Stimulated activated CD4-positive, alpha-beta T cell treated with anti-CD3 and anti-CD28 coated beads, TNF-alpha, amount 100 ng/mL, for 1 hour (primary cell): ENCODE results near the gene OR5A2.
"Not testable (repeated sequence)": the region's sequence is repeated elsewhere in the genome, so short reads cannot be mapped to it uniquely, and the experiment has no call there.

Source experiments
- DNase-seq, 3 donors: peaks; one replicate each; pipeline ENCODE4 v3.0.0-alpha.2; 2020; ENCODE audit warnings: low read depth in 3 of 3, low spot score in 1 of 3

Gene OR5A2, protein sequence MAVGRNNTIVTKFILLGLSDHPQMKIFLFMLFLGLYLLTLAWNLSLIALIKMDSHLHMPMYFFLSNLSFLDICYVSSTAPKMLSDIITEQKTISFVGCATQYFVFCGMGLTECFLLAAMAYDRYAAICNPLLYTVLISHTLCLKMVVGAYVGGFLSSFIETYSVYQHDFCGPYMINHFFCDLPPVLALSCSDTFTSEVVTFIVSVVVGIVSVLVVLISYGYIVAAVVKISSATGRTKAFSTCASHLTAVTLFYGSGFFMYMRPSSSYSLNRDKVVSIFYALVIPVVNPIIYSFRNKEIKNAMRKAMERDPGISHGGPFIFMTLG

DNA sequence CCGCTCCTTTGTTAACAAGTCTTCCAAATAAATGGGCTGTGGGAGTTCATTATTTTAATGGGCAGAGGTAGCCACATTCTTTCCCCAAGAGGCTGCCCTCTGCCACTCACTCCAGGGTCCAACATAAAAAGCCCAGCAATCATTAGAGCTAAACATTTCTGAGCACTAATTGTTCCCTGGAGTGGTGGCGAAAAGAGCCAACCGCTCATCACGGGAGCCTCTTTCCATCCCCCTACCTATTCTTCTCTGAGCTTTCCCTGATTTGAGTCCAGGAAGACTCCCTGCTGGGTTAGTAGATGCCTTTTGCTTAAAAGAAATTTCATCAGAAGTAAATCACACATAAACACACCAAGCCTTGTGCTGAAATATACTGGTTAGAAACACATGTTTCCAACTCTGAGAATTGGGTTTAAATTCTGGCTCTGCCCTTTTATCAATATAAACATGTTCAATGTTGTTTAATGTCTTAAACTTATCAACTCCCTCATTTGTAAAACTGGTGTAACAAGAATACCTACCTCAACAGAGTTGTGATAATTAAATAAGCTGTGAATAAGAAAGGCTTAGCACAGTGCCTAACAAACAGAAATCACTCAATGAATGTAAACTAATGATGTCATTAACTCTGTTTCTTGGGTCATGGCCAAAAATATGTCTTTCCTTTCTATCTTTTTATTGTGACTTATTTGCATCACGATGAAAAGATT is at the start of gene OR5A2:
Gene OR5A2, minus strand, starts transcription at position 53 of the 707 bp plus-strand sequence. CDS start 3,460 bp downstream, outside the sequence.
- no peak for DNase-seq

DNA sequence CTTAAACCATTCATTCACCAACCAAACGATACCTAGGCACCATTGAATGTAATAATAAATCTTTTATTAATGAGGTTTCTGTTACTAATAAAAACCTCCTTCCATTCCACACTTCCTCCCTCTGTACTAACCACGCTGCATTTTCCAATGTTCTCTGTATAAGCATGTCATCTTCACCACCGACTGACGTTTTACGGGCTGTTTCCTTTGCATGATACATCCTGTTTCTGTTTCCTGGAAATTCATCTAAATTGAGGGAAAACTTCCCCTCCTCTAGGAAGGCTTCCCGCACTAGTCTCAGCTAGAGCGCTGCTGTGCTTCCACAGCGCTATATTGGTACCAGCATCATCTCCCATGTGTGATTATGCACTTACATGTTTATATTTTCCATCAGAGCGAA is 49.0 kb upstream of the OR5A2 start:
- DNase-seq, result no peak

DNA sequence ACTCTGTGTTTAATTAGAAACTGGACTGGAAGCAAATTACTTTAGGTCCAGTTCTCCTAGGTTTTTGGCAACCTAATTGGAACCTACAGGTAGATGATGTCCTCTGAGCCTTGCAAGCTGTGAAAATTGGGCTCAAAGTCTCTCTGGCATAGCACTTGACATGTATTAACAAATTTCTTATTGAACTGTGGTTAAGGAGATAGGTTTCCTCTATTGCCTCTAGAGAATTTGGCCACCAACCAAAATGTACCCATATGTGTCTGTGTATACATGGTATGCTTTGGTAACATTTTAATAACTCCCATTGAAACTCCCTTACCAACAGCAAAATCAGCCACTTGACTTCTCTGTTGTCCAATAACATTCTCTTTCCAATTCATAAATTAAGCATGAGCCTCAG is 46.8 kb upstream of the OR5A2 start, which contains the start of gene OR4D10:
Gene OR4D10, plus strand, starts transcription at position 301 of the 400 bp plus-strand sequence. CDS start 4,115 bp downstream, outside the sequence.
- no peak for DNase-seq

DNA sequence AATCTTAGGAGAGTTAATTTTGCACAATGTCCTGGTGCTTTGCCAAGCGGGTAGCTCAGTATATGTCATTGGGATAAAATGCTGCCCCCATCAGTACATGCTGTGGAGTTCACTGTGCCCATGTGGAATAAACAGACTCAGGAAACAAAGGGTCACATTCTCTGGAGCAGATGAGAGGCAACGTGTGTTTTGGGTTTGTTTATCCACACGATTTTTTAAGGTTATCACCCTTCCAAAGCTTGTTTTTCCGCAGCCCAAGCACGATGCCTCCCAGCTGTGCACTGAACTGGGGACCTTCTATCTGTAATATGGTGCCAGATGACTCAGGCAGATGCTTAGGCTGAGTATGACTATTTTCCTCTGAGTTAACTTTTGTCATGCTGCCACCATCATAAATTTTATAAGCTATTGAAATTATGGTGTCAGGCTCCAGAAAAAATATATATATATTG is 37.0 kb upstream of the OR5A2 start:
- DNase-seq, result no peak

DNA sequence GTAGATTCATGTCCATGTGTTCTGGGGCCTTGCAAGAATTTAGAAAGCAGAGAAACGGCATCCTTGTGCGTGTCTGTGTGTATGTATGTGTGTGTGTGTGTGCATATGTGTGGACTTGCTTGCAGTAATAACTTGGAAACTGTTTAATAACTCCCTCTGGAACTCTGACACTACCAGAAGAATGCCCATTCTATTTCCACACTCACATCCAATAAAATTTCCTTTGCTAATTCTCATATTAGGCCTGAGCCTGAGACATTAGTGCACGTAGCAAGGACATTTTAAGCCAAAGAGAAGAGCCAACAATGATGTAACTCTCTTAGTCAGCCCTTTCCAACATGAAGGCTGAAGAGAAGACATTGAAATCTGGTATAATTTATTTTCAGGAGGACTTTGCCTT is 33.7 kb upstream of the OR5A2 start:
- DNase-seq, result no peak

DNA sequence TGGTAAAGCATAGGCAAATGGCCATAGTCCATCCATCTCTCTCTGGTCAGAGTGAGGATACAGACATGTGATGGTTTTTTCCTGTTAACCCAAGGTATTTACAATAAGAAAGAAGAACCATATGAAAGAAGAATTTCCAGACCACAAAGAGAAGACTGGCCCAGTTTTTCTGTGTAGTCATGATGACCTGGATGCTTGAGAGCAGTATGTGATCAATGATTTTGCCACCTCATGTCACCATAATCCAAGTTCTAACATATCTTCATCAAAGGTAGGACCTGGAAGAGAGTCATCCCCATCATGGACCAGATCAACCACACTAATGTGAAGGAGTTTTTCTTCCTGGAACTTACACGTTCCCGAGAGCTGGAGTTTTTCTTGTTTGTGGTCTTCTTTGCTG is 30.4 kb upstream of the OR5A2 start, which contains the start of gene OR4D6:
Gene OR4D6, plus strand, starts transcription at position 301 of the 400 bp plus-strand sequence. Its CDS starts 0 bp downstream, at position 301.
- DNase-seq, result no peak

DNA sequence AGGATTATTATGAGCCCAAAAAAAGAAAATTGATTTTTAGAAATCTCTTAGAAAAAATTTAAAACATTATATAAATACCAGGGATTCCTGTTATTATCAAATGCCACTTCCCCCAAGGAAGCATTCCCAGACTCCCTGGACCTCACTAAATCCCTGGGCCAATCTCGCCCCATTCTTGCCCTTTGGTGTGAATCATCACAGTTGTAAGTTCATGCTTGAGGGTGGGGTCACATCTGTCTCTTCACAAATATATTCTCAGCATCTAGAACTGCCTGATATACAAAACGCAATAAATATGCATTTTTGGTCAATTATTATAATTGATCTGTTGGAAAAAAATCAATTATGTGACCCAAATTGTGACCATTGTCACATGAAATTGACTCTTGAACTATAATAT is 22.3 kb upstream of the OR5A2 start:
- no peak for DNase-seq

DNA sequence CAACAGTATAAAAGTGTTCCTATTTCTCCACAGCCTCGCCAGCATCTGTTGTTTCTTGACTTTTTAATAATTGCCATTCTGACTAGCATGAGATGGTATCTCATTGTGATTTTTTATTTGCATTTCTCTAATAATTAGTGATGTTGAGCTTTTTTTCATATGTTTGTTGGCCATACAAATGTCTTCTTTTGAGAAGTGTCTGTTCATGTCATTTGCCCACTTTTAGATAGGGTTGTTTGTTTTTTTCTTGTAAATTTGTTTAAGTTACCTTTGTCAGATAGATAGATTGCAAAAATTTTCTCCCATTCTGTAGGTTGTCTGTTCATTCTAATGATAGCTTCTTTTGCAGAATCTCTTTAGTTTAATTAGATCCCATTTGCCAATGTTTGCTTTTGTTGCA is 19.4 kb upstream of the OR5A2 start:
- DNase-seq, result not testable (repeated sequence)

DNA sequence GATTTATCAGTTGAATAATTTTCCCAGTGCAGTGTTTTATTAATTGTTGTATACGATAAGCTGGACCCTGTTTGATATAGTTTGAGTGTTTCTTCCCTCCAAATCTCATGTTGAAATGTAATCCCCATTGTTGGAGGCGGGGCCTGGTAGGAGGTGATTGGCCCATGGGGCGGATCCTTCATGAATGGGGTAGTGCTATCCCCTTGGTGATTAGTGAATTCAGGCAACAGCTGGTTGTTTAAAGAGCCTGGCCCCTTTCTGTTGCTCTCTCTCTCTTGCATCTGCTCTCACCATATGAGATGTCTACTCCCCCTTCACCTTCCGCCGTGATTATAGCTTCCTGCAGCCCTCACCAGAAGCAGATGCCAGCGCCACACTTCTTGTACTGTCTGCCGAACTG is 11.6 kb upstream of the OR5A2 start:
- DNase-seq, result no peak

DNA sequence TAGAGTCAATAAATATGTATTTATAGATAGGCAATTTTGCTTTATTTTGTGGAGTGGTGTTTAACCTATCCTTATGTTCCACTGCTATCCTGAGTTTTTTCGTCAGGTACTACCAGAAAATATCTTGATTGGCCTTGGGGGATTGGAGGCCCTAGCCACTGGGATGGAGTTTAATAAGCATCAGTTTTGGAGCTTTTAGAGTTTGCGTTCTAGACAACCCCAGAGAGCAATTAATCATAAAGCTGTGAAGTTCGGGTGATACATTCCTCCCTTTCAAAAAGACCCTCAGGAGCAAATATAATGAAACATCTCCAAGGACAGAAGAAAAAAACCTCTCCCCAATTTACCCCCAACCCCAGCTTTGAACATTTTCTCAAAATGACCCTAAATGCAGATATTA is 10.0 kb upstream of the OR5A2 start, which contains the start of gene OR5A1:
Gene OR5A1, plus strand, starts transcription at position 301 of the 400 bp plus-strand sequence. CDS start 6,700 bp downstream, outside the sequence.
- no peak for DNase-seq

DNA sequence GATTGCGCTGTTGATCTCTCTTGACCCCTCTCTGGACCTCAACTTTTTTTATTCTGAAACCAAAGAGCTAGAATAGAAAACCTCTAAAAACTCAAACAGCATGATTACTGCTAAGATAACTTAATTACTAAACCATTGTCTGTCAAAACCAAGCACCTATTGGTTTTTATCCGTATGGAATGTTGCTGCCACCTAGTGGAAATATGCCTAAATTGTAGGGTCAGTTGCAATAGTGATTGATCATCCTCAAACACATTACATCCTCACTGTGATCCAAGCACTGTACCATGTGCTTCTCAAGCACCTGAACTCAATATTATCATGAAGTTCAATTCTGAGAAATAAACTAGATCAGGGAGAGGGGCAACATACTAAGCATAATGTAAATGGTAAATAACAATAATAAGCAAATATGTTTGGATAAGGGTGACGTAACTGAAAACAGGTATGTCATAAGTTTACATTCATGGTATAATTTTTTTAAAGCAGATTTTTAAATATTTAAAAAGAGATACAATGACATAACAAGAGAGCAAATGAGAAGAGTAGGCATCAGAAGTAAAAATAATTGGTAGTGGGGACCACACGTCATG is 3.8 kb upstream of the OR5A2 start:
- DNase-seq, result peak in 1 of 3 donors; percentile 1

DNA sequence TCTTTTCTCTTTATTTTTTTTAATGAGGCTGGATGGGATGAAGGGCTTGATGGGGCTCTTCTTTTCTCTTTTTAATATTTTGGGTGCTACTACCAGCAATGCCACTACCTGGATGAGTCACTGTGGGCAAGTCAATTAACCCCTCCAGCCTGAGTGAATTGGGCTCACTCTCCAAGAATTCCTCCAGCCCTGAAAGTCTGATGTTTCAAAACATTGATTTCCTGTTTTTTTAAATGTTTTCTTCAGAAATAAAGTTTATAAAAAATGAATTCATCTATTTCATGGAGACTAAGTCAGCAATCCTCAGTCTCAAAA is 812 bp upstream of the OR5A2 start:
- DNase-seq, result no peak

DNA sequence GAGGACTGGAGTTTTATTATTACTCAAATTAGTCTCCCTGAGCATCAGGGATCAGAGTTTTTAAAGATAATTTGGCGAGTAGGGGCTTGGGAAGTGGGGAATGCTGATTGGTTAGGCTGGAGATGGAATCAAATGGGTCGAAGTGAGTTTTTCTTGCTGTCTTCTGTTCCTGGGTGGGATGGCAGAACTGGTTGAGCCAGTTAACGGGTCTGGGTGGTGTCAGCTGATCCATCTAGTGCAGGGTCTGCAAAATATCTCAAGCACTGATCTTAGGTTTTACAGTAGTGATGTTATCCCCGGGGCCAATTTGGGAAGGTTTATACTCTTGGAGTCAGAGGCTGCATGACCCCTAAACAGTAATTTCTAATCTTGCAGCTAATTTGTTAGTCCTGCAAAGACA is 1.1 kb downstream of the OR5A2 start:
- DNase-seq, result no peak

DNA sequence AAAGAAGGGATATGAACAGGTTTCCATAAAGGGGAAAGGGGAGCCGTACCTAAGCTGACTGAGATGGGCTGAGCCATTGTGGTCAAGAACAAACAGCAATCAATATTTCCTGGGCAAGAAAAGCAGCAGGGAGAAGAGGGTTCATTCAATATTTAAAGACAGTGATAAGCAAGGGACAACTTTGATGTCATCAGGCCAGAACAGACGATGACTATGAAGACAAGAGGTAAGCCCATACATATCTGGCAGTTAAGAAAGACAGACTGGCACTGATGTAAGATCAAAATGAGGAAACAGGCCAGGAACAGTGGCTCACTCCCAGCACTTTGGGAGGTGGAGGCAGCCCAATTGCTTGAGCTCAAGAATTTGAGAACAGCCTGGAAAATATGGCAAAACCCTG is 2.4 kb downstream of the OR5A2 start:
- DNase-seq, result no peak

DNA sequence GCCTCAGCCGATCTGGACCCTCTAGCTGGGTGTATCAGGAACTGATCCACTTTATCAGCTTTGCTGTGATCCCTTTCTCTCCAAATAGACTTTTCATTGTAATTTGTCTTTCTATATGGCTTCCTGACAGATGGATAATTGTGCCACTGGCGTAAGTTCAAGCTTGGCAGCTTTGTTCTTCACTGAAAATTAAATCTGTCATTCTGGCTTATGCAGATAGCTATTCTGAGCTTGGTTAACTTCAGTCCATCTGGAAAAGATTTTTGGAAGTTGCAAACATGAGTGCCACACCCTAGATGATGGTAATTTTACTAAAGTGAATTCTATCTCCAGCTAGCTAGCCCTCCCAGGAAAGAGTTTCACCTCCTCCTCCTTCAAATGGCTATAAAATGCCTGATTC is 8.1 kb downstream of the OR5A2 start:
- DNase-seq, result no peak

DNA sequence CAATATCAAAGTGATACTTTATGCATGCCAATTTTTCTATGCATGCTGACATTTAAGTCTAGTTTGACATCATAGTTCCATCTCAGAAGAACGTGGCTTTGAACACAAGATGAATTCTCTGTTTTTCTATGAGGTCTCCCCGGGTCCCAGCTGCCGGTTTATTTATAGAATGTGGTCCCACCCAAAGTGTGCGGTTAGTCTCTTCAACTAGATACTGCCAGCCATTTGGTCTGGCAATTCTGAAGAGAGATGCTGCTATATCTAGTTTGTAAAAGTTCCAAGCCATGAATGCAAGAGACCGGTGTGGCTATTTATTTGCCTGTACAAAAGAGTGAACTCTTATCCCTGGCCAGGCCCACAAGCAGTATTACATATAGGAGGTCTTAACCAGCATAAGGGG is 9.2 kb downstream of the OR5A2 start:
- DNase-seq, result no peak

DNA sequence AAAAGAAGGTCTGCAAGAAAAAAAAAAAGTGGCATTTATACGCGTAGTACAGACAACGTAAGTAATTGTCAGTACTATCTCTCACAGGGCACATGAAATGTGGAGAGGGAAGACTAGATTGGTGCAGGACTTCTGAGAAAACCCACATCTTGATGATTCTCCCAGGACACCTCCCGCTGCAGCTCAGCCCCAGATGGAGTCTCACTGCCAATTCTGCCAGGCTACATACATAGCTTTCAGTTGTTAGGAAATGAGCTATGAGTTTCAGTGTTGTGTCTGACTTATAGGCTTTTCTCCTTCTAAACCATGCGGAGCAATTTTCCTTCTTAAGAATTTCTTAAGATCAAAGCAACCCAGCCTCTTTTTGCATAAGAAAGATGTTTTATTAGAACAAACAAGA is 9.6 kb downstream of the OR5A2 start:
- no peak for DNase-seq

DNA sequence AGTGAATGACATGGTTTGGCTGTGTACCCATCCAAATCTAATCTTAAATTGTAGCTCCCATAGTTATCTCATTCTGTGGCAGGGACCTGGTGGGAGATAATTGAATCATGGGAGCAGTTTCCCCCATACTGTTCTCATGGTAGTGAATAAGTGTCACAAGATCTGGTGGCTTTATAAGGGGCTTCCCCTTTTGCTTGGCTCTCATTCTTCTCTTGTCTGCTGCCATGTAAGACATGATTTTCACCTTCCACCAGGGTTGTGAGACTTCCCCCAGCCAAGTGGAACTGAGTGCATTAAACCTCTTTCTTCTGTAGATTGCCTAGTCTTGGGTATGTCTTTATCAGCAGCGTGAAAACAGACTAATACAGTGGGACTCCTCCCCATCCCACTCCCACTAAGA is 11.1 kb downstream of the OR5A2 start:
- DNase-seq, result no peak

DNA sequence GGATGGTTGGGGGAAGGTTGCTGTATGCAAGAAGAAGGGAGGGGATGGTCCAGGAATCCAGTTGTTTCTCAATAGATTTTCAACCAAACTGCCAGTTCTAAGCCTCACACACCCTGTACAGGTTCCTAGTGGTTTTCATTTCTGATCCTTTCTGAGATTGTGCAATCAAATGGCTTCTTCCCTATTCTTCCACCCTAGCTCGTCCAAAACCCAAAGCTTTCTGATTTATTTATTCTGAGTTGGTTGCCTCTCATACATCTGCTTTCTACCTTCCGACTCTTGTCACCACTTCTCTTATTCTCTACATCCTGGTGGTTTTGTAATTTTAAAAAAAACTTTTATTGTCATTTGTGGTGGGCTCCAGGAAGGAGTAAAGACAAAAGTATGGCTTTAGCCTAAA is 12.6 kb downstream of the OR5A2 start:
- DNase-seq, result no peak

DNA sequence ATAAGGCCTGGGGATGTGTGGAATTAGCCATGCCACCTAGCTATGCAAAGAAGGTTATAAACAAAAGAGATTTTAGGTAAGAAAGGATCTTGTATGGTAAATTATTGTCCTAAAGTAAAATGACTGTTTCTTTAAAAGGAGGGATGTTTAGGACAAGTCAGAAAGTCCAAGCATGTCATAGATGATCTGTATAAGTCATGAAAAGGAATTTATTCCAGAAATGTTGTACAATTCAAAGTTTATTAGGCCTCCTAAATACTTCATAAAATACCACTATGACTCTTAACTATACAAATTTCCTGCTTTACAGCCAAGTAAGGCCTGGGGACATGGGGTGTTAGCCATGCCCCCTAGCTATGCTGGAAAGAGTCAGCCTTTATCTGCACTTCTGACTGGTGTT is 22.7 kb downstream of the OR5A2 start:
- DNase-seq, result no peak

DNA sequence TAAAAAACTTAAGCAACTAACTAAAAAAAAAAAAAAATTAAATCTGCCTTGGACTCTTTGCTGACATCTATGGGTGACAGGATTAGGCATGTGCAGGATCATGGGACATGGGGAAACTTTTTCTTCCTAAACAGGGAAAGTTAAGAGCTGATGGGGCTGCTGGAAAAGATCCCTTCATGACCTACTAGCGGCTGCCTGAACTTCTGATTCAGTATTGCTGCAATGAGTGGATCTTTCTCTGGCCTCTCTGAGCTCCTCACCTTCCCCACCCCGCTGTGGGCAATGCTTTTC is 25.0 kb downstream of the OR5A2 start:
- DNase-seq, result no peak
